ENCODE results near the gene FAM168A.

Gene FAM168A

DNA sequence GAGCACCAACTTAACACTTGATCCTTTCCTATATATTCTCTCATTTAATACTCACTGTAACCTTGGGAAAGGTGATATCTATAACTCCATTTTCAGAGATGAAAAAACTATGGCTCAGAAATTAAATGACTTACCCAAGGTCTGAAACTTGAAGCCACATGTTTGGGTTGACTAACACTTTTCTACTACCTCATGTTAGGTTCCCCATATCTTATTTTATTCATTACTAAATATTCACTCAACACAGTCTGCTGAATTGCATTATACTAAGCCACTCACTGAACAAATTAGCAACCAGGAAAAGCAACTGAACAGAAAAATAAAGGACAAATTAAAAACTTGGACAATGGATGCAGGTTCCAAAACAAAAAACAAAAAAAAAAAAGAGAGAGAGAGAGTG lies 59.9 kb downstream of the FAM168A start:
- Histone ChIP-seq H3K27me3 (replicated peaks) (no peaks in the 10 kb centered on the region), H3K27ac (no peak overlapping the region), H3K4me3 (ENCODE audit: low read depth, low read length) (no peak overlapping the region), H3K36me3 (replicated peaks) (no peaks in the 10 kb centered on the region)
- in situ Hi-C loops (cut with HindIII; ENCODE audit: low pct_ligation_motif_present, low sequenced_read_pairs): no loop called here
- no peak for DNase-seq
- TF ChIP-seq, protein P1, sequence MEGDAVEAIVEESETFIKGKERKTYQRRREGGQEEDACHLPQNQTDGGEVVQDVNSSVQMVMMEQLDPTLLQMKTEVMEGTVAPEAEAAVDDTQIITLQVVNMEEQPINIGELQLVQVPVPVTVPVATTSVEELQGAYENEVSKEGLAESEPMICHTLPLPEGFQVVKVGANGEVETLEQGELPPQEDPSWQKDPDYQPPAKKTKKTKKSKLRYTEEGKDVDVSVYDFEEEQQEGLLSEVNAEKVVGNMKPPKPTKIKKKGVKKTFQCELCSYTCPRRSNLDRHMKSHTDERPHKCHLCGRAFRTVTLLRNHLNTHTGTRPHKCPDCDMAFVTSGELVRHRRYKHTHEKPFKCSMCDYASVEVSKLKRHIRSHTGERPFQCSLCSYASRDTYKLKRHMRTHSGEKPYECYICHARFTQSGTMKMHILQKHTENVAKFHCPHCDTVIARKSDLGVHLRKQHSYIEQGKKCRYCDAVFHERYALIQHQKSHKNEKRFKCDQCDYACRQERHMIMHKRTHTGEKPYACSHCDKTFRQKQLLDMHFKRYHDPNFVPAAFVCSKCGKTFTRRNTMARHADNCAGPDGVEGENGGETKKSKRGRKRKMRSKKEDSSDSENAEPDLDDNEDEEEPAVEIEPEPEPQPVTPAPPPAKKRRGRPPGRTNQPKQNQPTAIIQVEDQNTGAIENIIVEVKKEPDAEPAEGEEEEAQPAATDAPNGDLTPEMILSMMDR (IDR thresholded peaks at IDR 0.05; ENCODE audit: low read depth, low read length, missing control alignments): no peak

DNA sequence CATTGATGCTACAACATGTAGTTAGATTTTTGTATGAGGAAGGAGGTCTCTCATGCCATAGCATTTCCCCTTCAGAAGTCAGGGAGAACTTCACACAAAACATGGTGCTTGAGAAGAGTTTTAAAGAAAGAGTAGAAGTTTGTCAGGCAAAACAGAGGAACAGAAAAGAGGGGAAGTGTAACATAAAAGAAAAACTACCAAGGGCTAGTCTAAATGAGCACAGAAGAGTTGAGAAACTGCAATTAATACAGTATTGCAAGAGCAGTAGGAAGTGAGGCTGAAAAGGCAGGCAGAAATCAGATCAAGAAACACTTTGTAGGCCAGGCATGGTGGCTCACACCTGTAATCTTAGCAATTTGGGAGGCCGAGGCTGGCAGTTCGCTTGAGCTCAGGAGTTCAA lies 61.0 kb downstream of the FAM168A start:
- Histone ChIP-seq H3K4me3 (ENCODE audit: low read depth, low read length) (no peak overlapping the region), H3K36me3 (replicated peaks) (no peaks in the 10 kb centered on the region), H3K27me3 (replicated peaks) (no peaks in the 10 kb centered on the region), H3K27ac (no peak overlapping the region)
- in situ Hi-C loops (cut with HindIII; ENCODE audit: low pct_ligation_motif_present, low sequenced_read_pairs): no loop called here
- TF ChIP-seq, protein P1 (IDR thresholded peaks at IDR 0.05; ENCODE audit: low read depth, low read length, missing control alignments): no peak
- DNase-seq: no peak

DNA sequence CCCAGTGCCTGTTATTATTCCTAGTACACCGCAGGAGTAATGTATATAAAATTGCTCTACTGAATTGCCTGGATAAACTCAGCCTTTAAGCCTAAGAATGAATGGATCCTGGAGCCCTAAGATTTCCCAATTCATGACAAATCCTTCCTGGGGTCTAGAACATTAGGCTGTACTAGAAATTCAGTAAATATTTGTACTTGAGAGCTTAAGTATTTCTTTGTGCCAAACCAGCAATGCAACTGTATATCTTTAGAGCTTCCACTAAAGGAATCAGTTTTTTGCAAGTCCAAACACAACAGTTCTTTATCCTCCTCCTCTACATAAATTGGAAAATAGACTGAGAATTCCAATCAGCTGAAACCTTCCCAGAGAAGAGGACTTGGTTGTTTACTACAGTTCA lies 65.6 kb downstream of the FAM168A start:
- no peak for DNase-seq
- in situ Hi-C loops (cut with HindIII; ENCODE audit: low pct_ligation_motif_present, low sequenced_read_pairs): no loop called here
- Histone ChIP-seq H3K27ac (no peak overlapping the region), H3K27me3 (replicated peaks) (no peaks in the 10 kb centered on the region), H3K36me3 (replicated peaks) (no peaks in the 10 kb centered on the region), H3K4me3 (ENCODE audit: low read depth, low read length) (no peak overlapping the region)
- TF ChIP-seq, protein P1 (IDR thresholded peaks at IDR 0.05; ENCODE audit: low read depth, low read length, missing control alignments): no peak

DNA sequence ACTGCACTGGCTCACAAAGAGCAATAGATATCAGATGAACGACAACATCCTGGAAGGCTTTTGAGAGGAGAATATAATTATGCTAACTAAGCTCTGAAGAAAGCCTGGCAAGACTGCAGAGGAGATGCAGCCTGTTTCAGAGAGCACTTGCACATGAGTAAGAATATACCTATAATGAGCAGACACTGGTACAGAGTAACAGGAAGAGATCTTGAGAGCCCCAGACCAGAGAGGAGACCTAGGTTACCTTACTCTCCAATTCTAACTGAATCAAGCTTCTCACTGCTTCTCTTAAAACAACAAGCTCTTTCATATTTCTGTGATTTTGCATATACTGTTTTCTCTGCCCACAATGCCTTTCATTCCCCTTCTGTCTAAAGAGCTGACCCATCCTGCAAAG lies 66.5 kb downstream of the FAM168A start:
- Histone ChIP-seq H3K27me3 (replicated peaks) (no peaks in the 10 kb centered on the region), H3K36me3 (replicated peaks) (no peaks in the 10 kb centered on the region), H3K4me3 (ENCODE audit: low read depth, low read length) (no peak overlapping the region), H3K27ac (no peak overlapping the region)
- in situ Hi-C loops (cut with HindIII; ENCODE audit: low pct_ligation_motif_present, low sequenced_read_pairs): no loop called here
- TF ChIP-seq, protein P1 (IDR thresholded peaks at IDR 0.05; ENCODE audit: low read depth, low read length, missing control alignments): no peak
- DNase-seq: no peak

DNA sequence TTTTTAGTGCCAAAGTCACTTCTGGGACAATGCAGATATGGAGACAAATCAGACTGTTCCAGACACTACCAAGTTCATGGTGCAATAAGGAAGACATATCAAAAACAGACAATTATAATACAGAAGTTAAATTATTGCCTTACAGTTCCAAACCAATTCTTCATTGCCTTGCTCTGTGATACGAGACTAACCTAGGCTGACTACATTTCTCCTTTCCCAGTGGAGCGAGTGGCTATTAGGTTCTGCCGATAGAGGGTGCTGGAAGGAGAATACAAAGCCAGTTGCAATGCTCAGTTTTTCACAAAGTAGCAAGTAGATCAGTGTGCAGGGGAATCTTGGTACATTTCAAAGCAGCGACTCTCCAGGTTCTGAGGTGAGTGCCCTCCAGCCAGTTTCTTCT lies 67.8 kb downstream of the FAM168A start:
- Histone ChIP-seq H3K27ac (no peak overlapping the region), H3K4me3 (ENCODE audit: low read depth, low read length) (no peak overlapping the region), H3K36me3 (replicated peaks) (no peaks in the 10 kb centered on the region), H3K27me3 (replicated peaks) (no peaks in the 10 kb centered on the region)
- in situ Hi-C loops (cut with HindIII; ENCODE audit: low pct_ligation_motif_present, low sequenced_read_pairs): no loop called here
- DNase-seq: no peak
- TF ChIP-seq, protein P1 (IDR thresholded peaks at IDR 0.05; ENCODE audit: low read depth, low read length, missing control alignments): peak; percentile 47

DNA sequence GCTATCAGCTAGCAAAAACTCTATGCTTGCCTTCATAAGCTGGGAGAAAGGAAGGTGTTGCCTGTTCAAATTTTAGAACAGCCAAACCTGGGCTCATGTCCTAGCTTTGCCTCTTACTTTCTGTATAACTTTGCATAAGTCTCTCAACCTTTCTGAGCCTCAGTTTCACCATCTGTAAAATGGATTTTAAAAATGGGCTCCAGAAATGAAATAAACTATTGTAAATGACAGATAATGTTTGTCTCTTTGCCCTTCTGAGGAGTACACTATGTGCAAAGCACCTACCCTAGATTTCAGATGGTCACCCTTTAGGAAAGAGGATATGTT lies 68.7 kb downstream of the FAM168A start:
- in situ Hi-C loops (cut with HindIII; ENCODE audit: low pct_ligation_motif_present, low sequenced_read_pairs): no loop called here
- TF ChIP-seq, protein P1 (IDR thresholded peaks at IDR 0.05; ENCODE audit: low read depth, low read length, missing control alignments): no peak
- H3K27me3 ChIP-seq (replicated peaks): no peaks in the 10 kb centered on the region
- no peak for DNase-seq
- H3K36me3 ChIP-seq (replicated peaks): no peaks in the 10 kb centered on the region
- H3K27ac ChIP-seq: no peak overlapping the region
- no peak overlapping the region for H3K4me3 ChIP-seq (ENCODE audit: low read depth, low read length)

Data from brain microvascular endothelial cell (primary cell).